Glutamatergic neuron (in vitro differentiated cells): ENCODE results near the gene PARP9. TPM values are rescaled to one million over a fixed set of nuclear protein-coding genes. Genes with fewer than 3 reads are reported as not detected.

ENCODE experiments used
- DNase-seq: peaks from one replicate; pipeline ENCODE4 v3.0.0; 2022
- H3K27ac Mint-ChIP-seq: one replicate; pipeline ENCODE4 v1.8.0; 2020; ENCODE audit warnings: mild to moderate bottlenecking, mixed read lengths, inconsistent platforms; ENCODE audit not compliant: unreplicated experiment
- H3K27me3 Mint-ChIP-seq: one replicate; pipeline ENCODE4 v1.8.0; 2020; ENCODE audit warnings: mild to moderate bottlenecking, moderate library complexity, mixed read lengths, inconsistent platforms; ENCODE audit not compliant: unreplicated experiment
- H3K36me3 Mint-ChIP-seq: one replicate; pipeline ENCODE4 v1.8.0; 2020; ENCODE audit warnings: mild to moderate bottlenecking, mixed read lengths, inconsistent platforms; ENCODE audit not compliant: unreplicated experiment
- H3K4me1 Mint-ChIP-seq: one replicate; pipeline ENCODE4 v1.8.0; 2020; ENCODE audit warnings: mild to moderate bottlenecking, low read depth, mixed read lengths, inconsistent platforms; ENCODE audit not compliant: unreplicated experiment
- H3K4me3 Mint-ChIP-seq: one replicate; pipeline ENCODE4 v1.8.0; 2020; ENCODE audit warnings: mild to moderate bottlenecking, mixed read lengths, inconsistent platforms; ENCODE audit not compliant: unreplicated experiment
- H3K9me3 Mint-ChIP-seq: one replicate; pipeline ENCODE4 v1.8.0; 2020; ENCODE audit warnings: mild to moderate bottlenecking, moderate library complexity, mixed read lengths, inconsistent platforms; ENCODE audit not compliant: unreplicated experiment
- CTCF ChIP-seq: fragments of 200-600 bp; sonication (generic); IDR thresholded peaks from one replicate; pipeline ENCODE4 v1.5.0; 2021; ENCODE audit not compliant: partially characterized antibody, unreplicated experiment
- total RNA-seq: library from RNA; stranded (reverse); fragmentation: NEBNext Ultra II Directional; extraction: Animal tissue kit (Norgen Biotek cat#: 25700); gene quantifications from one replicate; pipeline ENCODE4 v1.2.1, GENCODE V29; 2021; ENCODE audit not compliant: unreplicated experiment

The PARP9 gene
- total RNA-seq, 1 donor from 2014 or later, result 0.27 TPM

GRCh38 chr3:122516846-122517360 is 47.2 kb downstream of the PARP9 start:
- TF ChIP-seq CTCF, result no peak
- no peaks in the 10 kb centered on the region for H3K9me3 Mint-ChIP-seq

GRCh38 chr3:122515870-122516269 is 48.2 kb downstream of the PARP9 start:
- Mint-ChIP-seq H3K4me3 (peak overlapping the region; percentile 46), H3K4me1 (peaks cover 17% of the 10 kb centered on the region), H3K27ac (no peak overlapping the region), H3K36me3 (no peaks in the 10 kb centered on the region), H3K27me3 (peaks cover 4% of the 10 kb centered on the region), H3K9me3 (no peaks in the 10 kb centered on the region)
- TF ChIP-seq CTCF, result no peak
- no peak for DNase-seq

More at GRCh38 chr3:122516846-122517360, 47.2 kb downstream of the PARP9 start:
- H3K27me3 Mint-ChIP-seq, result peaks cover 4% of the 10 kb centered on the region
- H3K27ac Mint-ChIP-seq, result no peak overlapping the region
- no peak overlapping the region for H3K4me3 Mint-ChIP-seq
- DNase-seq, result no peak
- H3K4me1 Mint-ChIP-seq, result peaks cover 7% of the 10 kb centered on the region
- no peaks in the 10 kb centered on the region for H3K36me3 Mint-ChIP-seq

GRCh38 chr3:122515020-122515468 is 49.1 kb downstream of the PARP9 start:
- DNase-seq, result no peak
- no peak overlapping the region for H3K27ac Mint-ChIP-seq
- TF ChIP-seq CTCF, result no peak
- H3K4me3 Mint-ChIP-seq, result peak overlapping the region; percentile 89
- peaks cover 19% of the 10 kb centered on the region for H3K4me1 Mint-ChIP-seq
- peaks cover 4% of the 10 kb centered on the region for H3K27me3 Mint-ChIP-seq
- H3K9me3 Mint-ChIP-seq, result no peaks in the 10 kb centered on the region
- H3K36me3 Mint-ChIP-seq, result no peaks in the 10 kb centered on the region

GRCh38 chr3:122514123-122515019 is 49.7 kb downstream of the PARP9 start, which contains the start of gene KPNA1:
KPNA1 (minus strand) TSS chr3:122514939; CDS start chr3:122496565, 18,374 bp downstream.
- H3K4me3 Mint-ChIP-seq, result peak within 1 kb of the TSS; percentile 97
- H3K9me3 Mint-ChIP-seq, result no peaks in the 10 kb centered on the region
- peaks cover 4% of the 10 kb centered on the region for H3K27me3 Mint-ChIP-seq
- no peaks in the 10 kb centered on the region for H3K36me3 Mint-ChIP-seq
- peak within 1 kb of the TSS; percentile 88 for H3K27ac Mint-ChIP-seq
- peak; percentile 92 for DNase-seq
- TF ChIP-seq CTCF, result no peak
- peaks cover 19% of the 10 kb centered on the region for H3K4me1 Mint-ChIP-seq
